ENCODE results near the gene GCNT1.

DNA sequence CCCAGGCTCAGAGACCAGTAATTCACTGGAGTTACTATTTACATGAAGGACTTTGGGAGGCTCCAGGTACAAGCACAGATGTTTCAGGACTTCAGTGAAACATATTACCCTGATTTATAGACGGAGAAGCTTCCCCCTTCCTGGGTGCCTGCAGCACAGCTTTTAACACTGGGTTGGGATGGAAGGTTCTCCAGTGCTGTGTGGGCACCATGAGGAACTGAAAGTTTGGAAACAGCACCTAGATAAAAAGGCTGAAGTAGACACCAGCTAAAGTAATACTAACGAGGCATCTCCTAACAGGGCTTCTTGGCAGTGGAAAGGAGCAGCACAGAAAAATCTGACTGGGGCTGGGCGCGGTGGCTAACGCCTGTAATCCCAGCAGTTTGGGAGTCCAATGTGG lies 70.7 kb downstream of the GCNT1 start:
- TF ChIP-seq, protein P1, sequence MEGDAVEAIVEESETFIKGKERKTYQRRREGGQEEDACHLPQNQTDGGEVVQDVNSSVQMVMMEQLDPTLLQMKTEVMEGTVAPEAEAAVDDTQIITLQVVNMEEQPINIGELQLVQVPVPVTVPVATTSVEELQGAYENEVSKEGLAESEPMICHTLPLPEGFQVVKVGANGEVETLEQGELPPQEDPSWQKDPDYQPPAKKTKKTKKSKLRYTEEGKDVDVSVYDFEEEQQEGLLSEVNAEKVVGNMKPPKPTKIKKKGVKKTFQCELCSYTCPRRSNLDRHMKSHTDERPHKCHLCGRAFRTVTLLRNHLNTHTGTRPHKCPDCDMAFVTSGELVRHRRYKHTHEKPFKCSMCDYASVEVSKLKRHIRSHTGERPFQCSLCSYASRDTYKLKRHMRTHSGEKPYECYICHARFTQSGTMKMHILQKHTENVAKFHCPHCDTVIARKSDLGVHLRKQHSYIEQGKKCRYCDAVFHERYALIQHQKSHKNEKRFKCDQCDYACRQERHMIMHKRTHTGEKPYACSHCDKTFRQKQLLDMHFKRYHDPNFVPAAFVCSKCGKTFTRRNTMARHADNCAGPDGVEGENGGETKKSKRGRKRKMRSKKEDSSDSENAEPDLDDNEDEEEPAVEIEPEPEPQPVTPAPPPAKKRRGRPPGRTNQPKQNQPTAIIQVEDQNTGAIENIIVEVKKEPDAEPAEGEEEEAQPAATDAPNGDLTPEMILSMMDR (IDR thresholded peaks at IDR 0.05): no peak
- TF ChIP-seq POLR2A (IDR thresholded peaks at IDR 0.05): no peak
